ENCODE results near the gene ETS2. TPM values are rescaled to one million over a fixed set of nuclear protein-coding genes. Genes with fewer than 3 reads are reported as not detected.
"Not testable (repeated sequence)": the region's sequence is repeated elsewhere in the genome, so short reads cannot be mapped to it uniquely, and the experiment has no call there.

ETS2 gene
- total RNA-seq, 1 donor from 2014 or later = 42.2 TPM

GRCh38 chr21:38843379-38843778 is 37.6 kb downstream of the ETS2 start:
- H3K36me3 Mint-ChIP-seq = no peaks in the 10 kb centered on the region
- H3K9me3 Mint-ChIP-seq = no peaks in the 10 kb centered on the region
- no peak for TF ChIP-seq CTCF (conservative IDR thresholded peaks at IDR 0.05)
- DNase-seq (ENCODE audit: extremely low spot score, unreplicated experiment) = no peak
- H3K27me3 Mint-ChIP-seq = no peaks in the 10 kb centered on the region
- peaks cover 4% of the 10 kb centered on the region for H3K4me1 Mint-ChIP-seq (ENCODE audit: unreplicated experiment)
- H3K4me3 Mint-ChIP-seq = no peak overlapping the region
- no peak overlapping the region for H3K27ac Mint-ChIP-seq

- Mint-ChIP-seq H3K4me1 (ENCODE audit: unreplicated experiment) (peaks cover 4% of the 10 kb centered on the region), H3K27ac (no peak overlapping the region), H3K36me3 (no peaks in the 10 kb centered on the region), H3K4me3 (no peak overlapping the region), H3K9me3 (no peaks in the 10 kb centered on the region), H3K27me3 (no peaks in the 10 kb centered on the region)
- no peak for DNase-seq (ENCODE audit: extremely low spot score, unreplicated experiment)
- no peak for TF ChIP-seq CTCF (conservative IDR thresholded peaks at IDR 0.05)
These were observed 38.2 kb downstream of the ETS2 start for GRCh38 chr21:38843806-38844503.

GRCh38 chr21:38845374-38845773 is 39.6 kb downstream of the ETS2 start:
- H3K36me3 Mint-ChIP-seq; DNase-seq (ENCODE audit: extremely low spot score, unreplicated experiment); H3K27ac Mint-ChIP-seq; H3K4me3 Mint-ChIP-seq; H3K27me3 Mint-ChIP-seq; H3K9me3 Mint-ChIP-seq: not testable (repeated sequence)
- H3K4me1 Mint-ChIP-seq (ENCODE audit: unreplicated experiment) = peaks cover 11% of the 10 kb centered on the region

- peak; percentile 37 for DNase-seq (ENCODE audit: extremely low spot score, unreplicated experiment)
- no peak for TF ChIP-seq CTCF (conservative IDR thresholded peaks at IDR 0.05)
- Mint-ChIP-seq H3K27ac (peak overlapping the region; percentile 38), H3K4me1 (ENCODE audit: unreplicated experiment) (peaks cover 11% of the 10 kb centered on the region), H3K4me3 (no peak overlapping the region), H3K27me3 (no peaks in the 10 kb centered on the region), H3K9me3 (no peaks in the 10 kb centered on the region), H3K36me3 (no peaks in the 10 kb centered on the region)
These were observed 41.8 kb downstream of the ETS2 start for GRCh38 chr21:38847556-38847955.

- peak; percentile 29 for DNase-seq (ENCODE audit: extremely low spot score, unreplicated experiment)
- no peak for TF ChIP-seq CTCF (conservative IDR thresholded peaks at IDR 0.05)
- Mint-ChIP-seq H3K9me3 (no peaks in the 10 kb centered on the region), H3K27me3 (no peaks in the 10 kb centered on the region), H3K36me3 (no peaks in the 10 kb centered on the region), H3K4me3 (no peak overlapping the region), H3K27ac (no peak overlapping the region), H3K4me1 (ENCODE audit: unreplicated experiment) (peaks cover 11% of the 10 kb centered on the region)
These were observed 42.5 kb downstream of the ETS2 start for GRCh38 chr21:38848187-38848609.

- no peak for DNase-seq (ENCODE audit: extremely low spot score, unreplicated experiment)
- Mint-ChIP-seq H3K4me1 (ENCODE audit: unreplicated experiment) (peaks cover 11% of the 10 kb centered on the region), H3K9me3 (no peaks in the 10 kb centered on the region), H3K36me3 (no peaks in the 10 kb centered on the region), H3K27me3 (no peaks in the 10 kb centered on the region), H3K27ac (no peak overlapping the region), H3K4me3 (no peak overlapping the region)
- no peak for TF ChIP-seq CTCF (conservative IDR thresholded peaks at IDR 0.05)
These were observed 44.0 kb downstream of the ETS2 start for GRCh38 chr21:38849776-38850175.

All from type B pancreatic cell (in vitro differentiated cells).